Fibroblast of mammary gland (primary cell): ENCODE results near the gene SIRT7.

Source experiments
- DNase-seq: peaks from one replicate; pipeline ENCODE4 v3.0.0-alpha.2; 2010; ENCODE audit warnings: low read depth
- H3K4me3 ChIP-seq: 2 replicates; pipeline ENCODE4 v1.5.1; 2011; ENCODE audit warnings: low read depth, mild to moderate bottlenecking, low read length, moderate library complexity; ENCODE audit not compliant: control insufficient read depth
- TF ChIP-seq, protein P1 (sequence below): conservative IDR thresholded peaks from 2 replicates; pipeline ENCODE4 v1.5.1; 2011; ENCODE audit warnings: low read depth, low read length, inconsistent platforms; ENCODE audit not compliant: control insufficient read depth, insufficient read depth

SIRT7 gene

GRCh38 chr17:81916234-81917001 is 1.6 kb downstream of the SIRT7 start:
- DNase-seq = peak; percentile 83
- peak overlapping the region; percentile 60 for H3K4me3 ChIP-seq

DNA sequence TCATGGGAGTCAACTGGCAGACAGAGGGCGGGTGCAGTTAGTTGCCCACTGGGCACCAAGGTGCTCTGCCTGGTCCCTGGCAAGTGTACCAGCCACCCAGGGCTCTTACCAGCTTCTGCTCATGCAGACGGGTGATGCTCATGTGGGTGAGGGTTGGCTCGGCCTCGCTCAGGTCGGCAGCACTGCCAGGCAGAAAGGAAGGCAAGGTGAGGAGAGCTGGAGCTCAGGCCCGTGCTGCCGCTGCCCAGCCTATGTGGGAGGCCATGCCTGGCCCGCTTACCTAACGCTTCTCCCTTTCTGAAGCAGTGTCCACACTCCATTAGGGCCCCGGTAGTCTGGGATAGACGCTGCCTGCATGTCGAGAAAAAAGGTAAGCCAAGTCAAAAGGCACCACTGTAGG is 2.6 kb downstream of the SIRT7 start:
- TF ChIP-seq, protein P1, sequence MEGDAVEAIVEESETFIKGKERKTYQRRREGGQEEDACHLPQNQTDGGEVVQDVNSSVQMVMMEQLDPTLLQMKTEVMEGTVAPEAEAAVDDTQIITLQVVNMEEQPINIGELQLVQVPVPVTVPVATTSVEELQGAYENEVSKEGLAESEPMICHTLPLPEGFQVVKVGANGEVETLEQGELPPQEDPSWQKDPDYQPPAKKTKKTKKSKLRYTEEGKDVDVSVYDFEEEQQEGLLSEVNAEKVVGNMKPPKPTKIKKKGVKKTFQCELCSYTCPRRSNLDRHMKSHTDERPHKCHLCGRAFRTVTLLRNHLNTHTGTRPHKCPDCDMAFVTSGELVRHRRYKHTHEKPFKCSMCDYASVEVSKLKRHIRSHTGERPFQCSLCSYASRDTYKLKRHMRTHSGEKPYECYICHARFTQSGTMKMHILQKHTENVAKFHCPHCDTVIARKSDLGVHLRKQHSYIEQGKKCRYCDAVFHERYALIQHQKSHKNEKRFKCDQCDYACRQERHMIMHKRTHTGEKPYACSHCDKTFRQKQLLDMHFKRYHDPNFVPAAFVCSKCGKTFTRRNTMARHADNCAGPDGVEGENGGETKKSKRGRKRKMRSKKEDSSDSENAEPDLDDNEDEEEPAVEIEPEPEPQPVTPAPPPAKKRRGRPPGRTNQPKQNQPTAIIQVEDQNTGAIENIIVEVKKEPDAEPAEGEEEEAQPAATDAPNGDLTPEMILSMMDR = no peak
- no peak overlapping the region for H3K4me3 ChIP-seq

More at GRCh38 chr17:81916234-81917001, 1.6 kb downstream of the SIRT7 start:
- TF ChIP-seq, protein P1 = no peak

GRCh38 chr17:81914103-81914850 is 3.7 kb downstream of the SIRT7 start:
- TF ChIP-seq, protein P1 = no peak
- no peak overlapping the region for H3K4me3 ChIP-seq
- no peak for DNase-seq

More for the DNA sequence above, 2.6 kb downstream of the SIRT7 start:
- DNase-seq = no peak

DNA sequence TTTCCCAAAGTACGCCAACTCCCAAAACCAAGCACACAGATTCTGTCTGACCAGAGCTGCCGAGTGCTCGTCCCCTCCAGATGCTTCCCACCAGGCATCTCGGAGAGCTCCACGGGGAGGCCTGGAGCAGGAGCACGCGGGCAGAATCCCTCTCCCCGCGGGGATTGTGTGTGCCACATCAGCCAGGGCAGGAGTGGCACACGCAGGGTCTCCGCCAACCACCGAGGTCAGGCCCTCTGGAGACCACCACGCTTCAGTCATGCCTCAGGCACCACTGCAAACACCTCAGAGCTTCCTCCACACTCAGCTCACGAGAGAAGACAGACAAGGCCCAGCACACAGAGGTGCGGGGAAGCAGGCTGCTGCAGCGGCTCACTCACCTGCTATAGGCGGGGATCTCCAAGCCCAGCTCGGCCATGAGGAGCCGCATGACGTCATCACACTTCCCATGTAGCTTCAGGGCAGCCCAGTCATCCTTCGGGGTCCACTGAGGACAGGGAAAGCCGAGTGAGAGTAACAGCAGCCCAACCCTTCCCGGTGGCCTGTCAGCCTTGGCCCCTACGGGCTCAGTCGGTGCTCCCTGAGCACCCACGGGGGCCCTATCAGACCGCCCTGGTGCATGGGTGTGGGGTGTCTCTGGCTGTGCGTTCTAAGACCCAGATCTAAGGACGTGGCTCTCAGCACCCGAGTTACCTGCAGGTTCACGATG is 4.4 kb downstream of the SIRT7 start:
- TF ChIP-seq, protein P1 = no peak
- no peak overlapping the region for H3K4me3 ChIP-seq
- DNase-seq = no peak

- no peak overlapping the region for H3K4me3 ChIP-seq
- DNase-seq = no peak
- TF ChIP-seq, protein P1 = no peak
Measured at GRCh38 chr17:81912441-81913309, 5.3 kb downstream of the SIRT7 start.

DNA sequence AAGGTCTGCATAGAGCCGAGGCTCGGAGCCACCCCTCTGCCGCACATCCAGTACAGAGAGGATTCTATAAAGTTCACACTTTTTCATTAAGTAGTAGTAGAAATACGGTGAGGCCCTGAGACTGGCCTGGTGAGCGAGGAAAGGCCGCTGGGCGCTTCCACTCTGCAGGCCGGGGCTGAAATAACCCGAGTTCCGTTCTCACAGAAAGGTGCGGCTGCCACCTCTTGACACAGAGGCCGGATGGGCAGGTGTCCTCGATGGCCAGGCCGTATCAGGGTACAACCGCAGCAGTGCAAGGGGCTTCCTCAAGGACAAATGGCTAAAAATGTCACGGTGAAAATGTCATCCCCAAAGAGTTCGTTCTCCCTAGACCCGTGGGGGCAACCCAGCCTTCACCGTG is 6.0 kb downstream of the SIRT7 start:
- H3K4me3 ChIP-seq = no peak overlapping the region
- DNase-seq = no peak
- TF ChIP-seq, protein P1 = no peak
